Activated CD8-positive, alpha-beta memory T cell treated with anti-CD3 and anti-CD28 coated beads, Interleukin-2, amount 50 U/mL, for 1 hour (primary cell): ENCODE data around the gene EPN3.

Source experiments
- DNase-seq: peaks from one replicate; pipeline ENCODE4 v3.0.0-alpha.2; 2020; ENCODE audit errors: extremely low read depth

EPN3 gene

DNA sequence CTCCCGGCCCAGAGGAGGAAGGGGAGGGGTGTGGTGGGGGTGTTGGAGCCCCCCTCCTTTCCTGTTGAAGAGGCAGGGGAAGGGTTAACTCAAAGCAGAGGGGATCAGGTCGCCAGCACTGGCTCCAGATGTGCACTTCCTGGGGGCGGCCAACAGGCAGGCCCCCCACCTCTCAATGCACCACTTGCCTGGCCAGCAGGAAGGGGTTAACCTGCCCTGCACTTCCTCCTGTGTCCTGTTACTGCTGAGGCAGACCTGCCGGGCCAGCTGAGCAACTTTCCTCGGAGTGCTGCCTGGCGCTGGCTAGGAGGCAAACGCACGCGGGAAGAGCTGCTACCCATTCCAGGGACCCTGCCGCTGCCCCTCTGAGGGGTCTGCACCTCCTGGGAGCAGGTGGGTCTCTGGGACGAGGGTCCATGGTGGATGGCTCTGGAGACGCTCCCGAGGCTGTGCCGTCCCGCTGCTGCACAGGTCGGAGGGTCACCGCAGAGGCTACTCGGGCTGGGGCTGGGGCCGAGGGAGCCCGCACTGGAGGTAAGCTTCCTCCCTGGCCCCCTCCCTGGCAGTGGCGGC, at the start of gene EPN3:
Gene EPN3 (plus strand): TSS at position 284 of the 573 bp plus-strand sequence. CDS start 3,822 bp downstream, outside the sequence.
- no peak for DNase-seq

DNA sequence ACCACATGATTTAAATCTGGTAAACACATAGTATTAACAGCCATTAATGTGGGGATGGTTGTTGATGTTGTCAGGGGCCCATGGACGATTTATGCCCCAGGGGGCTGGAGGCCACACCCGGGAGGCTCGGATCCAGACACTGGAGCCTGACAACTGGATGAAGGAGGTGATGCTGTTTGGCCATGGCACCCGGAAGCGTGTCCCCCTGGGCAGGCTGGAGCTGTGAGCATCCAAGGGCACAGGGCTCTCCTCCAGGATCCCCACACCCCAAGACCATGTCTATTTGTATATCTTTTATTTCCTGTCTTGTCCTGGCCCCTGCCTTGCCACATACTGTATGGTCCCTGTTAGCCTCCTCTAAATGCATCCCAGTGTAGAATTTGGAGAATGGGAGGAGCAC, 49.3 kb upstream of the EPN3 start:
- no peak for DNase-seq

DNA sequence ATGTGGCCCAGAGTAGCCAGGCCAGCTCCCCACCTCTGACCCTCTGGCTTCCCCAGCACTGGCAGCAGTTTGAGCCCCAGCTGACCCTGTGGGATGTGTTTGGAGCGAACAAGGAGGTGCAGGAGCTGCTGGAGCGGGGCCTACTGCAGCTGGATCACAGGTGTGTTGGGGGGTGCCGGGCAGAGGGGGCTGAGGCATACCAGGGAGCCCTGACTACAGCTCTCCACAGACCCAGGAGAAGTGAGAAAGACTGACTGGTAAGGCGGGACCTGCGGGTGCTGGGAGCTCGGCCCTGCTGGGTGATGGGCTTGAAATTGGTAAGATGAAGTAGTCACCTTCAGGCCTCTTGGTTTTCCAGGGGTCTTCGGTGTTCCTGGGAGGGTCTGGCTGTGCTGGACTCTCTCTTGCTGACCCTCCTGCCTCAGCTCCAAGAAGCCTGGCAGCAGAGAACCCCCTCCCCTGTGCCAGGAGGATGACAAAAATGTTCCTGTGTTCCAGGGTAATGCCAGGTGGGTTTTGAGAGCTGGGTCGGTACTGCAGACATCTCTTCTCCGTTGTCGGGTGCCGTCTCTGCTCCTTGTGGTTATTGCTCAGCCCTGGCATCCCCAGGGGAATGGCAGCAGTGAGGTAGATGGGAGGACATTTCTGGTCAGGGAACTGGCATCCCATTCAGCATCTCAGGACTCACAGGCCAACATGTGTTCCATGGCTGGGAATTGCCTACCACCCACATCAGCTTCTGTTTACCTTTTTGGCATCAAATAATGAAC, 48.0 kb upstream of the EPN3 start:
- no peak for DNase-seq

DNA sequence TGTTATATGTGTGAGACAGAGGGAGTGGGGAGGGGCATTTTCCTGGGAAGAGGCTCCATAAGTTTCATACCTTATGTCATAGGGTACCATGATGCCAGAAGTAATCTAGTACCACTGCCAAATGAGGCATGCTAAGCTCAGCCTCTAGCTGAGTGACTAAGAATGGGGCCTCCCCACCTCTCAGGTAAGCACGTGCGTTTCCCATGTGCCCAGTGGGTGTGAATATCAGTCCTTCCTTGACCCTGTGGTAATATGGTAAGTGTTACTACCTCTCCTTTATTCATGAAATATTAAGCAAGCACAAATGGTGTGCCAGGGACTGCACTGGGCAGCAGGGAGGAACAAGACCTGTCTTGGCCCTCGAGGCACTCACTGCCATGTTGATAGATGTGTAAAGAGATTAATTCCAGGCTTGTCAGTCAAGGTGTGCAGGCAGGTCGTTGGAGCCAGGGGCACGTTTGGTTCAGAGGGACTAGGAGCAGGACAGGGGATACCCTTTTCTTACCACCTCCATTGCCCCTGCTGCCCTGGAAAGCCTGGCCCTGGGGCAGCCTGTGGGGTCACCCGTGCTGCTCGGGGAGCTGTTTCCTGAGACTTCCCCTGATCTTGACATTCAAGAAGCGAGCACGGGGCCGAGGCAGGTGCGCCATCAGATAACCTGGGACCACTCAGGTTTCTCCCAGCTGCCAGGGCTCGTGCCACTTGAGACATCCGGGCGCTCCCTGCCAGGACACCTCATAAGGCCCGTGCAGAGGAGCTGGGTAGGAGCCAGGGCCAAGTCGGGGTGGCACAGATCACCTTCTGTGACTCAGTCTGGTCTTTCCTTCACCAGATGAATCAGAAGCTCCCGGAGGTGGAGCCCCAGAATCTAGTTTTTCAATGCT, 45.1 kb upstream of the EPN3 start:
- DNase-seq = no peak

DNA sequence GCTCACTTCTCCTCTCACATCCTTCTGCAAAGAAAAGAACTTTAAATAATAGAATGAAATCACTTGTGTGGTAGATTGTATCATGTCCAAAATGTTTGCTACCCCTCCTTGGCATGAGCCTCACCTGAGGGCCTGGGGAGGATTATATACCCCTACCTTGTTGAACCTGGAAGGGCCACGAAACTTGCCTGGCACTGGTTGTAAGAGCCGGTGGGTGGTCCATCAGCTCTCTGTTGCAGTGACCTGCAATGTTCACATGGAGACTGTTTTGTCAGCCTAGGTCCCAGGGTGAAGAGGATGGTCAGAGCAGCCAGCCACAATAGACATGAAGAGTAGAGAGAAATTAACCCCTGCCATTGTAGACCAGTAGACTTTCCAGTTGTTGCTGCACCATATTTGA, 43.7 kb upstream of the EPN3 start:
- DNase-seq = no peak

DNA sequence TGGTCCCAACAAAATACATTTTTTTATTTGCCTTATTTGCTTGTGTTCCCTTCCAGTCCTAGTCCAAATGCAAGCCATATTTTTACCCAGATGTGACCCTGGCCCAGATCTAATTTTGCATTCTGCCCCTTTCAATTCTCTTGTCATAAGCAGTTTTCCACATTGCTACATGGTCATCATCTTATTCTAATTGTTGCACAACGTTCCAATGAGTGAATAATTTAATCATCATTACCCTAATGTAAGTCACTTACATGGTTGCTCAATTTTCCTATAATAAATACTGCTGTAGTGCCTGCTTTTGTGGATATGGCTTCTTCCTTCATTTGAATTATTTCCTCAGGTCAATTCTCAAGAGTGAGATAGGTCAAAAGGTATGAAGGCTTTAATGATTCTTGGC, 41.0 kb upstream of the EPN3 start:
- DNase-seq = no peak

DNA sequence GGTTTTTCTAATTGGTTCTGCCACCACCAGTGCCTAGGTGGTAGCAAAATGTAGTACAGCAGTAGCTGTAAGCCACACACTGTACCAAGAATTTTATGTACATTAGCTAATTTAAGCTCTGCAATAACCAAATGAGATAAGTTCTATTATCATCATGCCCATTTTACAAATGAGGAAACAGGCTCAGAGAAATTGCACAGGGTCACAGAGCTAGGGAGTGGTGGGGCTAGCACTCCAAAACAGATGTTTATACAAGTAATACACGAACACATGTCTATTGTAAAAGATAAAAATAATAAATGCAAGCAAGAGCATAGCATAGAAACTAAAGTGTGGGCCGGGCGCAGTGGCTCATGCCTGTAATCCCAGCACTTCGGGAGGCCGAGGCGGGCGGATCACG, 40.3 kb upstream of the EPN3 start:
- no peak for DNase-seq

DNA sequence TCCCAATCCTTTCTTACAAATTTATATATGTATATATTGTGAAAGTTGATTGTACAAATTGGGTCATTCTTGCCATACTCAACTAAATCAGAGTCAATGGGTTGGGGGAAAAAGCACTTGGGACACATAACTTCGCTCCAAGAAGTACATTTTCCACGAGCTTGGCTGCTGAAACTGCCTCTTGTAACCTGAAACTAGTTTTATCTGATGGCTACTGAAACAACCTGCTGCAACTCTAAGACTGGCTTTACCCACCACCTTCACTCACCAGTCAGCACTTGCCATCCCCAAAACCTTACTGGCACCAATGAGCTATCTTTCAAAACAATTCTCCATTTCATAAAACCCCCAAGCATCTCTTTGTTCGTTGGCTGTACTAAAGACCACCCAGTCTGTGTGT, 38.8 kb upstream of the EPN3 start:
- no peak for DNase-seq

DNA sequence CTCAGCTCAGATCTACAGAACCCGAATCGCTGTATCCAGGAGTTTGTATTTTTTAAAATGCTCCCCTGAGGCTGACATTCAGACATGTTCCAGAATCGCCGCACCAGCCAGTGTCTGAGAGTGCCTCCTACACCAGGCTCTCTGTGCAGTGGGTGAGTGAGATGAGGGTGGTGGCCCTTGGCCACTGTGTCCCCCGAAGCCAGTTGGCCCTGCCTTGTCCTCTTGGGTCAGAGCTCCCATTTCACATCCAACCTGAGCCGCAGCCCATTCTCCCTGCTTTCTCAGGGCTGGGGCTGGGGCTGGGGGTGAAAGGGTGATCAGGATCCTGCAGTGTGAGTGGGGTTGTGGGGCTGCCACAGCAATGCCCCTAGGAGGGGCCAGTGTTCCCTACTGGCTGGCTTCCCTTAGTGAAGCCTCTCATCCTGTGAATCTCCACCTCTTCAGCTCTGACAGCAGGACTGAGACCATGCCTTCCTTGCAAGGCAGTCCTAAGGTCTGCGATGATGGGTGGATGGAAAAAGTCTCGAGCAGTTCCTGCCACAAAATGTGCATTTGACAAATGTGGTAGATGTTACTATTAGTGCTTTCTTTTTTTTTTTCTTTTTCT, 37.2 kb upstream of the EPN3 start:
- no peak for DNase-seq

DNA sequence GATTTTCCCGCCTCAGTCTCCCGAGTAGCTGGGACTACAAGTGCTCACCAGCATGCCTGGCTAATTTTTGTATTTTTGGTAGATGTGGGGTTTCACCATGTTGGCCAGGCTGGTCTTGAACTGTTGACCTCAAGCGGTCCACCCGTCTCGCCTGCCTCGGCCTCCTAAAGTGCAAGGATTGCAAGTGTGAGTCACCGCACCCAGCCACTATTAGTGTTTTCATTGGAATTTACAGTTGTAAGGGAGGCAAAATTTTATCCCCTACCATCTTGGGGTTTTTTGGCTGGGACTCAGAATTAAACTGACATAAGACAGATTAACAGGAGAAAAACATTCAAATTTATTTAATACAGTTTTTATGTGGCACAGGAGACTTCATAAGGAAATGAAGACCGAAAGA, 36.6 kb upstream of the EPN3 start:
- DNase-seq = no peak

DNA sequence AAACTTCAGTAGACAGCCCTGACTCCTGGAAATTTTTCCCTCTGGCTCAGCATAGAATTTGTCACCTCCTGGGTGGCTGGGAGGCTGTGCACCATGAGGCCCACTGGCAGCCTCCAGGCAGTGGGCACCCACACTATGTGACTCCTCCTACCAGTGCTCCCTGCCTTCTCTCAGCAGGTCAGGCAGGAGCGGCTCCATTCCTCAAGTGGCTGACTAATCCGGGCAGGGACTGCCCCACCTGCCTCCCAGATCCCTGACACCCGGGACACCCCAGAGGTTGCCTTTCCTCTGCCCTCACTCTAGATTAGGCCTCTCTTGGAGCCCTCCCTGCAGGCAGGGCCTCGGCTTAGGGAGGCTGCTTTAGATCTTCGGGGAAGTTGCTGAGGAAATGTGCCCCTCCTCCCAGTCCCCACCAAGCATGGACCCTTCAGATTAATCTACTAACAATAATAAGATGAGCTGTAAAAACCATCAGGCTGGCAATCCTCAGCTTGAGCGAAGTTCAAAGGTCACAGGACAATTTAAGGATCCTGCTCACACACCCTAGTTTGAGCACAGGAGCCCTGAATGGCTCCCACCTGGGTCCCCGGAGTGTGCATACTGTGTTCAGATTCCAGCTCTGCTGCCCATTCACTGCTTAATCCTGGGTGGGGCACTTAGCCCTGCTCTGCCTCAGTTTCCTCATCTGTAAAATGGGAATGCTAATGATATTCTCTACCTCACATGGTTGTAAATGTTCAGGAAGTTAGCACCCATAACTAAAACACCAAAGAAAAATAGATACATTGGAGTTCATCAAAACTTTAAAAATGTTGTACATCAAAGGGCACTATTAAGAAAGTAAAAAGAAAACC, 34.3 kb upstream of the EPN3 start:
- no peak for DNase-seq

DNA sequence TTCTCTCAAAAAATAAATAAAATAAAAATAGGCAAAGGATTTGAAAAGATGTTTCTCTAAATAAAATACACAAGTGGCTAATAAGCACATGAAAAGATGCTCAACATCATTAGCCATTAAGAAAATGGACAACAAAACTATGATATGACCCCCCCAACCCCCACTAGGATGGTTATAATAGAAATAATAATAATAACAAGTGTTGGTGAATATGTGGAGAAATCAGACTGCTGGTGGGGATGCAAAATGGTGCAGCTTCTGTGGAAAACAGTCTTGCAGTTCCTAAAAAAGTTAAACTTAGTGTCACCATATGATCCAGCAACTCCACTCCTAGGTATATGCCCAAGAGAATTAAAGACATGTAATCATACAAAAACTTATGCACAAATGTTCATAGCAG, 33.3 kb upstream of the EPN3 start:
- DNase-seq = no peak

DNA sequence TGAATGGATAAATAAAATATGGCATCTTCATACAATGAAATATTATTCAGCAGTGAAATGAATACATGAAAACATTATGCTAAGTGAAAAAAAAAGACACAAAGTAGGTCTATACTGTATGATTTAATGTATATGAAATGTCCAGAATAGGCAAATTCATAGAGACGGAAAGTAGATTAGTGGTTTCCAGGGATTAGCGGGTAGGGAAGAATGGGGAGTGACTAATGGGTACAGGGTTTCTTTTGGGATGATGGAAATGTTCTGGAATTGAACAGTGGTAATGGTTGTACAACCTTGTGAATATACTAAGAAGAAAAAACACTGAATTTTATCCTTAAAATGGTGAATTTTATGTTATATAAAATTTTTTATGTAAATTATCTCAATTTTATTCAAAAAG, 32.8 kb upstream of the EPN3 start:
- DNase-seq = no peak

DNA sequence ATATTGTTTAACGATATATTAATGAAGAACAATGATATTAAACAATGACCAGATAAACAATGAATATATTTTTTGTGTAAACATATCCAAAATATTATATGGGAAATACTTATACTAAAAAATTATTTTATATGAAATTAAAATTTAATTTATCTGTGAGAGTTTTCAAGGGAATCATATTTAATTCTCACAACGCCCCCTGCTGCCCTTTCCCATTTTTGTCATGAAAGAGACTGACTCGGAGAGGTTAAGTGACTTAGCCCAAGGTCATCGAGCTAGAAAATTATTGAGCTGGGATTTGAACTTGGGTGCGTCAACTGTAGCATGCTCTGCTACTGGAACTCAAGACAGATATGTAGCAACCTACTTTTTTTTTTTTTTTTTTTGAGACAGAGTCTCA, 31.5 kb upstream of the EPN3 start:
- DNase-seq = no peak

DNA sequence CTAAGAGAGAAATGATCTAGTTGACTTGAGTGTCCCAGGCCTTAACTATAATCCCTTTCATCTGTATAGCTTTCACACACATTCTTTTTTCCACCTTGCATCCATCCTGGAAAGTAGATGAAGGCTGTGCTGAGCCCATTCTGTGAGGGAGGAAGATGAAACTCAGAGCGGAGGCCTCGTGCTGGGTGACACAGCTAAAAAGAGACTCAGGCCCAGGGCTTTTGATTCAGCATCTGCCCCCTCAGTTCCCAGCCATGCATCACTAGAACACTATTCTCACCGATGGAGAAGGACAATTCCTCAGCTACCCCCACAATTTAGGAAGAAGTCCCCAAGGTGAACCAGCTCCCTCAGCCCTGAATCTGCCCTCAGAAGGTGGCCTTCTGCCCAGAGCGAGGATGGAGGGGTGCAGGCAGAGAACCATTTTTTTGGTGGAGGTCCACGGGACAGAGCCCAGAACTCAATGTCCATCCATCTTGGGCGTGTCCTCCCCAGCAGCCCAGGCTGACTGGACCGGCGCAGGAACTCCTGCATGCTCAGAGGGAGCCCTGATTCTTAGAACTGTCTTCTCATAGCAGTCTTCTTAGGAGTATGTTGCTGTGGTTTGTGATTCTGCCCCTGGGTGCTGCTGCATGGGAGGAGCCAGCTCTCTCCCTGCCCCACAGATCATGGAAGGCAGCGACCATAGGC, 30.1 kb upstream of the EPN3 start:
- DNase-seq = no peak

DNA sequence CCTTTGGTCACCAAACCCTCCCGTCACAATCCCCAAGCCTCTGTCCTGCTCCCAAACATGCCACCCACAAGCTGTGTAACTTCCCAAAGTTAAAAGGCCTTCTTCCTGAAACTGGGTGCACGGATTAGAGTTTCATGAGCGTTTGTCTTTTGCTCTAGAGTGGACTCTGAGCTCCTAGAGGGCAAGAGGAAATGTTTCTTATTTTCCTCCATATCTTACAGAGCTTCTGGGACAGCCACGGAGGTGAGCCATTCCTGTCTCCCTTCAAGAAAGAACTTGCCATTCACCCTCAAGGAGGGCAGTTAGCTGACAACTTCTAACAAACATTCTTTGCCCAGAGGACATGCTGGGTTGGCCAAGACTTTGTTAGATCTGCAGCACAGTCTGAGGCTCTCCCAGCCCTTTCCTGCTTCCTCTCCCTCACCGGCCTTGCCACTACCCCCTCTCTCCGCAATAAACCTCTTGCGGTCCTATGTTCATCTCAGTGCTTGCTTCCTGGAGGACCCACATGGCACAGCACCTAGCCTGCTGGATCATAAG, 26.9 kb upstream of the EPN3 start:
- no peak for DNase-seq

DNA sequence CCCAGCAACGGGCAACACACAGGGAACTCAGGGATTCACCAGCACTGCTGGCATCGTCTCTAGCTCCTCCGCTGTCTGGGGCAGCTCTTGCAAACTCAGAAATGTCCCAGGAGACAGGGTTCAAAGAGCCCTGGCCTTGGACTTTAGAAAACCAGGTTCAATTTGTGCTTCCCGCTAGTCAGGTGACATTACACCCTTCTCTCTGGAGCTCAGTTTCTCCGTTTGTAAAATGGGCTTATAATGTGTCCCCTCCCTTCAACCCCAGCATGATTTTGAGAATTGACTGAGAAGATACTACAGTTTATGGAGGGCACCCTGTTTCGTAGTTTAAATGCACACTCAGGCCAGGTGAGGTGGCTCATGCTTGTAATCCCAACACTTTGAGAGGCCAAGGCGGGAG, 26.2 kb upstream of the EPN3 start:
- no peak for DNase-seq

DNA sequence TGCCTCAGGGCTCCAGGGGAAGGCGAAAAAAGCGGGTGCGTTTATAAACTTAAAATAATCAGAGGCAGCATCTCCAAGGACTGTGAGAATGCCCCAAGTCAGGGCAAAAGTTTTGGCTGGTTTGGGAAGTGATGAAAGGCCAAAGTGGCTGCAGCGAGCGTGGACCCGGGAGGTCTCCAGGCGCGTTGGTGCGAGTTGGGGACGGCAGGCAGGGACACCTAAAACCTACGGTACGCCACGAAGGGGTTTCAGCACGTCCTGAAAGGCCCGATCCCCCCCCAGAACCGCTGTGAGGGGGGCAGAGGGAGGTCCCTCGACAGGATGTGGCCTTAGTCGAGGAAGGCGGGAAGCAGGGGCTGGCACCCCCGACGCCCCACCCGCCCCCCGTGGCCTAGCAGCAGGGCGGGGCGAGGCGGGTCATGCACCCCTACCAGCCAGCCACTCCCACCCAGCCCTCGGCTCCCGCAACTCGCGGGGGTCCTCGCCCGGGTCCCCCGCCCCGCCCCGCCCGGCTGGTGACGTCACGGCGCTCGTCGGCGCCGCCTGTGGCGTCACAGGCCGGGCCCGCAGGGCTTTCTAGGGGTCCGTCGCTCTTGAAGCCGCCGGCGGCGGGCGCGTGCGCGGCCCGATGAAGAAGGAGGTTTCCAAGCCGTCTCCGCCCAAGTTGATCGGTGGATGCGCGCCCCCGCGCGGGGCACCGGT, 24.5 kb upstream of the EPN3 start, which contains the start of gene MYCBPAP:
Gene MYCBPAP (plus strand): TSS at position 569 of the 702 bp plus-strand sequence. CDS start 236 bp downstream, outside the sequence.
- peak; percentile 14 for DNase-seq

DNA sequence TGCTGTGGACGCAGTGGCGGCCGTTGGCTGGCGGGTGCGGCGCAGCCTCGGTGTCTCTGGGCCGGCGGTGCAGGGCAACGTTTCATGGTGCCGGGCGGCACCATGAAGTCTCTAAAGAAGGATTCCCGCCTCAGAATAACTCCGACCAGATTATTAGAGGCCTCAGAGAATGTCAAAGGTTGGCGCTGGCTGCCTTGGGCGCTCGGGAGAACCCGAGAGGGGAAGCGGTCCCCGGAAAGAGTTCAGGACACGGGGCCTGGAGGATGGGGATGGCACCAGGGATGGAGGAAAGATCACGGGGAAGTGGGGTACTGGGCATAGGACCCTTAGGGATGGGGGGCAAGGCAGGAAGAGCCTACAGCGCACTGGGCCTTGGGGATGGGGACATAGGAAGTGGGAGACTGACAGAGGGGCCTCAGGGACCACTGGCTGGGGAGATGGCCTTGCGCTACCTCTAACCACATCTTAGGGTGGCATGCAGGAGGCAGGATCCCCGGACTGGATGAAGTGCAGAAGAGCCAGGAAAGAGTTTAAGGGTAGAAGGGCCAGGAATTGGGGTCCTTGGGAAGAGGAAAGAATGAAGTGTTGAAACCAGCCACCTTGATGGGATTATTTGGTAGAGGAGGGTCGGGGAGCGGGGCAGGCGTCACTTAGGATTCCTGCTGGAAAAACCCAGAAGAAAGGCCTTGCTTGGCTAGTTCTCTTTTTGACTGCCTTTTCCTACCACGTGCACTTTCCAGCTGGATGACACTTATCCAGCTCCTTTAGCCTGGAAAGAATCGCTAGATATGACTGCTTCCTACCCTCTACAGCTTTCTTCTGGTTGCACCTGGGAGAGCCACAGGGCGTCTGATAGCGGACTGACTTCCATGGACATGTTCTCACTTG, 23.7 kb upstream of the EPN3 start:
- DNase-seq = no peak
